ENCODE measurements around the gene LRRC23. TPM values are rescaled to one million over a fixed set of nuclear protein-coding genes. Genes with fewer than 3 reads are reported as not detected.

The LRRC23 gene
- total RNA-seq, 1 donor from 2014 or later, result 7.7 TPM

DNA sequence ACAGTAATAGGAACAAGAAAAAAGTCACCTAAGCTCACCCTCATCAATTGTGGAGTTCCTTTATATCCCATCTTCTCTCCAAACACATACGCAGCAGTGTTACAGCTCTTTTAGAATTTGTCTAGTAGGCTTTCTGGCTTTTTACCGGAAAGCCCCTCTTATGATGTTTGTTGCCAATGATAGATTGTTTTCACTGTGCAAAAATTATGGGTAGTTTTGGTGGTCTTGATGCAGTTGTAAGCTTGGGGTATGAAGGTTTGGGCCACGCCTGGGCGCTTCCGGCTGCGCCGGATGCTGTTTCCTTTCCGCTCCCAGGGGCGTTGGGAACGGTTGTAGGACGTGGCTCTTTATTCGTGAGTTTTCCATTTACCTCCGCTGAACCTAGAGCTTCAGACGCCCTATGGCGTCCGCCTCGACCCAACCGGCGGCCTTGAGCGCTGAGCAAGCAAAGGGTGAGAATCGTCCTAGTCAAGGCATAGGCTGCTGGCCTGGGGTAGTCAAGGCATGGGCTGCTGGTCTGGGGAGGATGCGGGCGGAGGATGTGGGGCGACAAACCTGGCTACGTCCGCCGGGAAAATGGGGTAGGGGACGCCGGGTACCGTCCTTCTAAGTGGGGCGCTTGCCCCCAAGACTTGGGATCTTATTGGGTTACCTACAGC is 39.2 kb downstream of the LRRC23 start, which contains the start of the genes C12orf57 and RNU7-1:
Gene C12orf57, plus strand, starts transcription at position 301 of the 659 bp plus-strand sequence. Its CDS starts 100 bp downstream, at position 401.
Gene RNU7-1, plus strand, starts transcription at position 95 of the 659 bp plus-strand sequence.
- no peaks in the 10 kb centered on the region for H3K9me3 Mint-ChIP-seq
- DNase-seq (peak; percentile 73), ATAC-seq (ENCODE audit: low read depth) (peak; percentile 63)
- H3K36me3 Mint-ChIP-seq (ENCODE audit: low read depth), result peaks cover 16% of the 10 kb centered on the region
- peak within 1 kb of the TSS; percentile 96 for H3K27ac Mint-ChIP-seq
- peak within 1 kb of the TSS; percentile 91 for H3K4me3 Mint-ChIP-seq
- peaks cover 69% of the 10 kb centered on the region for H3K4me1 Mint-ChIP-seq
- intact Hi-C loops (cut with micrococcal nuclease), result loop anchor here (1.0 to 5.0 kb wide), 12 partner anchors 7 to 192 kb away; partner anchors contain the start of genes C1R, C1RL, EMG1 and LPCAT3
- CTCF ChIA-PET, result interaction anchor here (0.7 to 14.9 kb wide), 19 partner anchors 9 to 169 kb away, joined by 3 to 571 read pairs (median 6); partner anchors contain the start of genes C1RL, EMG1, LPCAT3 and PHB2
- TF ChIP-seq, protein P1, sequence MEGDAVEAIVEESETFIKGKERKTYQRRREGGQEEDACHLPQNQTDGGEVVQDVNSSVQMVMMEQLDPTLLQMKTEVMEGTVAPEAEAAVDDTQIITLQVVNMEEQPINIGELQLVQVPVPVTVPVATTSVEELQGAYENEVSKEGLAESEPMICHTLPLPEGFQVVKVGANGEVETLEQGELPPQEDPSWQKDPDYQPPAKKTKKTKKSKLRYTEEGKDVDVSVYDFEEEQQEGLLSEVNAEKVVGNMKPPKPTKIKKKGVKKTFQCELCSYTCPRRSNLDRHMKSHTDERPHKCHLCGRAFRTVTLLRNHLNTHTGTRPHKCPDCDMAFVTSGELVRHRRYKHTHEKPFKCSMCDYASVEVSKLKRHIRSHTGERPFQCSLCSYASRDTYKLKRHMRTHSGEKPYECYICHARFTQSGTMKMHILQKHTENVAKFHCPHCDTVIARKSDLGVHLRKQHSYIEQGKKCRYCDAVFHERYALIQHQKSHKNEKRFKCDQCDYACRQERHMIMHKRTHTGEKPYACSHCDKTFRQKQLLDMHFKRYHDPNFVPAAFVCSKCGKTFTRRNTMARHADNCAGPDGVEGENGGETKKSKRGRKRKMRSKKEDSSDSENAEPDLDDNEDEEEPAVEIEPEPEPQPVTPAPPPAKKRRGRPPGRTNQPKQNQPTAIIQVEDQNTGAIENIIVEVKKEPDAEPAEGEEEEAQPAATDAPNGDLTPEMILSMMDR (IDR thresholded peaks at IDR 0.05), result no peak
- POLR2A ChIA-PET, result interaction anchor here (0.6 to 24.6 kb wide), 47 partner anchors 9 to 1083 kb away, joined by 3 to 1516 read pairs (median 8); partner anchors contain the start of genes ATN1, C1RL, CDCA3 and COPS7A
- no peaks in the 10 kb centered on the region for H3K27me3 Mint-ChIP-seq

DNA sequence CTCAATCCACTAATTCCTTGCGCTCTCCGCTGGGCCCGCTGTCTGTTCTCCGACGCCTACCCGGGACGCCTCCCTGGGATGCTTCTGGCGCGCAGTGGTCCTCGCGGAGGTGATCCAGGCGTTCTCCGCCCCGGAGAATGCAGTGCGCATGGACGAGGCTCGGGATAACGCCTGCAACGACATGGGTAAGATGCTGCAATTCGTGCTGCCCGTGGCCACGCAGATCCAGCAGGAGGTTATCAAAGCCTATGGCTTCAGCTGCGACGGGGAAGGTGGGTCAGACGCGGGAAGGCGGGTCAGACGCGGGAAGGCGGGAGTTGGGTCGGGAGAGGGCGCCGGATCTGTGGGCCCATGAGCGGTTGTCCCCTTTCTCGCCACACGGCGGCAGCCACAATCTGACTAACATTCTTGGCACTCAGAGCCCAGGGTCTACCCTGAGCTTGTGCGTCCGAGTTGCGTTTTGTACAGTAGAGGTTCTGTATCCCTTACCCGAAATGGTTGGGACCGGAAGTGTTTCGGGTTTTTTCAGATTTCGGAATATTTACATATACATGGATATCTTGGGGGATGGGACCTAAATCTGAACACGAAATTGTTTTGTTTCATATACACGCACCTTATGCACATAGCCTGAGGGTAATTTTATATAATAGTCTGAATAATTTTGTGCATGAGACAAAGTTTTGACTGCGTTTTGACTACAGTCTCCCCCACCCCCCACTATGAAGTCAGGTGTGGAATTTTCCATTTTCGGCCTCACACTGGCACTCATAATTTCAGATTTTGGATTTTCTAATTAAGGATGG is 40.0 kb downstream of the LRRC23 start:
- Mint-ChIP-seq H3K27me3 (no peaks in the 10 kb centered on the region), H3K36me3 (ENCODE audit: low read depth) (peaks cover 14% of the 10 kb centered on the region), H3K27ac (peak overlapping the region; percentile 96), H3K4me3 (peak overlapping the region; percentile 91), H3K9me3 (no peaks in the 10 kb centered on the region), H3K4me1 (peaks cover 72% of the 10 kb centered on the region)
- ChIA-PET CTCF (interaction anchor here (0.6 to 14.9 kb wide), 19 partner anchors 8 to 168 kb away, joined by 3 to 571 read pairs (median 7); partner anchors contain the start of genes C1RL, EMG1, LPCAT3 and PHB2), POLR2A (interaction anchor here (0.6 to 24.6 kb wide), 41 partner anchors 9 to 1082 kb away, joined by 3 to 1516 read pairs (median 9); partner anchors contain the start of genes ATN1, C1RL, CDCA3 and COPS7A)
- intact Hi-C loops (cut with micrococcal nuclease), result loop anchor here (1.0 to 5.0 kb wide), 10 partner anchors 17 to 192 kb away; partner anchors contain the start of genes C1R, C1RL, EMG1 and LPCAT3
- peak; percentile 80 for DNase-seq
- ATAC-seq (ENCODE audit: low read depth), result peak; percentile 41
- TF ChIP-seq, protein P1 (IDR thresholded peaks at IDR 0.05), result peak; percentile 59

DNA sequence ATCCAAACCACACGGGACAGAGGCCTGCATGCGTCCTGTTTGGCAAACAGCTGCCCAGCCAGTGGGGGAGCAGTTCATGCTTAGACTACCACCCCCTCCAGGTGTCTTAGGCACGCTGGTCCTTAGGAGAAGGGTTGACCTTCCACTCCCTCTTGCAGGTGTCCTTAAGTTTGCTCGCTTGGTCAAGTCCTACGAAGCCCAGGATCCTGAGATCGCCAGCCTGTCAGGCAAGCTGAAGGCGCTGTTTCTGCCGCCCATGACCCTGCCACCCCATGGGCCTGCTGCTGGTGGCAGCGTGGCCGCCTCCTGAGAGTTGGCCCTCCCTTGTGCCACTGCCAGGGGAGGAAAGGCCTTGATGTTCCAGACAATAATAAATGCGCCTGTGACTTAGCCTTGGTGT is 41.0 kb downstream of the LRRC23 start:
- Mint-ChIP-seq H3K4me1 (peaks cover 83% of the 10 kb centered on the region), H3K27ac (peak overlapping the region; percentile 96), H3K4me3 (peak overlapping the region; percentile 70), H3K9me3 (no peaks in the 10 kb centered on the region), H3K27me3 (no peaks in the 10 kb centered on the region), H3K36me3 (ENCODE audit: low read depth) (peaks cover 12% of the 10 kb centered on the region)
- intact Hi-C loops (cut with micrococcal nuclease), result loop anchor here (1.0 kb wide), 1 partner anchor 9 kb away; no protein-coding TSS in a partner anchor
- ATAC-seq (ENCODE audit: low read depth), result no peak
- TF ChIP-seq, protein P1 (IDR thresholded peaks at IDR 0.05), result no peak
- POLR2A ChIA-PET, result interaction anchor here (0.6 to 24.6 kb wide), 11 partner anchors 8 to 692 kb away, joined by 3 to 1516 read pairs (median 12); partner anchors contain the start of genes ATN1, C1RL, EMG1 and LPCAT3
- CTCF ChIA-PET, result interaction anchor here (0.9 to 14.9 kb wide), 11 partner anchors 15 to 167 kb away, joined by 3 to 571 read pairs (median 9); partner anchors contain the start of genes C1RL and SPSB2
- no peak for DNase-seq

DNA sequence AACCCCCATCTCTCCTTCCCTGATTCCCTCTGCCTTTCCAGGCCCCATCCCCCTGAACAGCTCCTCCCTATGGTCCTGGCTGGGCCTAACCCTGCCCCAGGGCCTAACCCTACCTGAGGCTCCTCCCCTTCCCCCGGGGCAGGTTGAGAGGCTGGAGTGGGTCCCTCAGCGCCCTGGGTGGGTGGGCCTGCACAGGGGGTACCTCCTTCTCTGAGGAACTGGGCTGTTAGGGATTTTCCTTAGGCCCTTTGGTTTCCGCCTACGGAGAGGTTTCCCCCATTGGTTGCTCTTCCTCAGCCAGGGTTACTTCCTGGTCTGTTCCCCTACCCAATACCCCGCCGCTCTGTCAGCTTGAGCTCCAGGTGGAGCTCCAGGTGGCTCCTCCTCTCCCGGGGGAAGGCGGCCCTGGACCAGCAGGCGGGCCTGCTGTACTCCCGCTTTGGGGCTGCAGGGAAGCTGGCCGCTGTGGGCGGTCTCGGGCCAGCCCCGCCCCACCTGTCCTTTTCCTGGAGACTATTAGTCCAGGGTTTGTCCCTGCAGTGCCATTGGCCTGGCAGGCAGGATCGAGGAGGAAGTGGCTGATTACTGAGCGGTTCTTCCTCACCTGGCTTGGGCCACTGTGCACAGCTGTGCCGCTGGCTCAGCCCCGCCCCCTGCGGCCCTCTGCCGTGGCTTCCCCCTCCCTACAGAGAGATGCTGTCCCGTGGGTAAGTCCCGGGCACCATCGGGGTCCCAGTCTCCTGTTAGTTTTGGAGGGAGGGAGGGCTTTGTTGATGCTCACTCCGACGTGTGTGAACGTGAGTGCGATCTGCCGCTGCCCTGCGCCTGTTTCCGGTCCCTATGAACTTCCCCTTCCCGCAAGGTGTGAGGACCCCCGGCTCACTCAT is 41.7 kb downstream of the LRRC23 start:
- POLR2A ChIA-PET, result interaction anchor here (0.5 to 24.6 kb wide), 9 partner anchors 8 to 405 kb away, joined by 3 to 1516 read pairs (median 12); partner anchors contain the start of genes C1RL, EMG1, LPCAT3 and PEX5
- DNase-seq (peak; percentile 66), ATAC-seq (ENCODE audit: low read depth) (peak; percentile 12)
- Mint-ChIP-seq H3K27ac (peak overlapping the region; percentile 96), H3K9me3 (no peaks in the 10 kb centered on the region), H3K4me3 (peak overlapping the region; percentile 70), H3K4me1 (peaks cover 88% of the 10 kb centered on the region), H3K27me3 (no peaks in the 10 kb centered on the region), H3K36me3 (ENCODE audit: low read depth) (peaks cover 9% of the 10 kb centered on the region)
- intact Hi-C loops (cut with micrococcal nuclease), result loop anchor here (1.0 kb wide), 1 partner anchor 8 kb away; no protein-coding TSS in a partner anchor
- CTCF ChIA-PET, result interaction anchor here (0.6 to 14.9 kb wide), 10 partner anchors 14 to 165 kb away, joined by 3 to 571 read pairs (median 3); partner anchors contain the start of gene SPSB2
- TF ChIP-seq, protein P1 (IDR thresholded peaks at IDR 0.05), result no peak
